Endothelial cell of umbilical vein (primary cell): Measurements from ENCODE around the gene PLCD1. TPM values are rescaled to one million over a fixed set of nuclear protein-coding genes. Genes with fewer than 3 reads are reported as not detected.

Source experiments
- BruUV-seq: library from RNA; stranded (reverse); fragments of 400-500 nt; replicated peaks from 2 replicates; lab custom pipeline; 2021; lab: Mats Ljungman, UMichigan
- CTCF ChIA-PET: fragments of 300-600, 350-600 bp; sonication (Branson Sonifier 250); formaldehyde crosslinking; loops from one replicate; lab custom pipeline; 2021; ENCODE audit warnings: antibody characterized with exemption, inconsistent platforms; lab: Charles Lee
- POLR2A ChIA-PET: fragments of 300-600, 350-600 bp; sonication (Branson Sonifier 250); formaldehyde crosslinking; loops from one replicate; lab custom pipeline; 2021; ENCODE audit warnings: antibody characterized with exemption, inconsistent platforms; lab: Charles Lee
- DNase-seq: peaks from one replicate; pipeline ENCODE4 v3.0.0-alpha.2; 2011; ENCODE audit warnings: low read depth, low spot score
- FAIRE-seq: peaks from 2 replicates; lab custom pipeline; 2011; peaks lifted over from hg19 to GRCh38; lab: Jason Lieb, UNC
- H2AFZ ChIP-seq: 2 replicates; pipeline ENCODE4 v1.6.0; 2012; ENCODE audit warnings: low read depth, low read length, control low read depth, inconsistent platforms
- H3K27ac ChIP-seq: 2 replicates; pipeline ENCODE4 v1.5.1; 2011; ENCODE audit warnings: low read depth, mild to moderate bottlenecking, control low read depth, low read length, moderate library complexity; ENCODE audit not compliant: insufficient read depth
- H3K27me3 ChIP-seq, 2 experiments: 2 replicates each; pipeline versions ENCODE4 v1.6.0 to v1.6.1; 2011; ENCODE audit warnings: low read length in 2 of 2, mixed read lengths in 1 of 2; ENCODE audit not compliant: control insufficient read depth in 2 of 2, insufficient read depth in 2 of 2
- H3K36me3 ChIP-seq, 2 experiments: 2 replicates in 1 of 2; 3 replicates in 1 of 2; pipeline ENCODE4 v1.5.1; 2011; ENCODE audit warnings: low read length in 2 of 2, mild to moderate bottlenecking in 1 of 2, moderate library complexity in 1 of 2; ENCODE audit not compliant: control insufficient read depth in 2 of 2, insufficient read depth in 2 of 2; ENCODE audit errors: extremely low read depth in 1 of 2
- H3K4me1 ChIP-seq: 3 replicates; pipeline ENCODE4 v1.5.1; 2011; ENCODE audit warnings: mild to moderate bottlenecking, low read length; ENCODE audit not compliant: control insufficient read depth, insufficient read depth; ENCODE audit errors: extremely low read depth
- H3K4me2 ChIP-seq: 2 replicates; pipeline ENCODE4 v1.6.1; 2011; ENCODE audit warnings: low read length, control low read depth, mixed read lengths; ENCODE audit not compliant: insufficient read depth
- H3K4me3 ChIP-seq, 3 experiments: fragments of 200-600 bp in 1 of 3; sonication (generic), shearing (Covaris generic) in 1 of 3; replicated peaks in 1 of 3; 2 replicates each; pipeline ENCODE4 v1.5.1; 2011 to 2016; ENCODE audit warnings: control low read depth in 3 of 3, low read length in 3 of 3, mild to moderate bottlenecking in 2 of 3, inconsistent platforms in 1 of 3, low read depth in 1 of 3, moderate library complexity in 1 of 3; ENCODE audit not compliant: insufficient read depth in 1 of 3
- H3K79me2 ChIP-seq: 2 replicates; pipeline ENCODE4 v1.6.0; 2012; ENCODE audit warnings: low read length, inconsistent platforms; ENCODE audit not compliant: control insufficient read depth, insufficient read depth
- H3K9ac ChIP-seq: replicated peaks from 2 replicates; pipeline ENCODE3; 2011; ENCODE audit warnings: low read length, control low read depth; ENCODE audit not compliant: insufficient read depth; ENCODE audit errors: extremely low read depth
- H3K9me1 ChIP-seq: replicated peaks from 3 replicates; pipeline ENCODE4 v1.6.0; 2011; ENCODE audit warnings: mild to moderate bottlenecking, low read length; ENCODE audit not compliant: control insufficient read depth, insufficient read depth; ENCODE audit errors: extremely low read depth
- H3K9me3 ChIP-seq: replicated peaks from 2 replicates; pipeline ENCODE4 v1.5.1; 2012; ENCODE audit warnings: low read length, inconsistent platforms; ENCODE audit not compliant: control insufficient read depth, insufficient read depth
- H4K20me1 ChIP-seq: replicated peaks from 2 replicates; pipeline ENCODE3; 2011; ENCODE audit warnings: mild to moderate bottlenecking, low read length; ENCODE audit not compliant: control insufficient read depth, insufficient read depth; ENCODE audit errors: extremely low read depth
- CTCF ChIP-seq, 2 donors: IDR thresholded peaks; 1 replicate in 1 of 2; 2 replicates in 1 of 2; pipeline ENCODE4 v1.5.1; 2011; ENCODE audit warnings: low read length in 2 of 2, mild to moderate bottlenecking in 2 of 2, moderate library complexity in 2 of 2, control low read depth in 1 of 2, inconsistent platforms in 1 of 2, low read depth in 1 of 2; ENCODE audit not compliant: insufficient read depth in 1 of 2; ENCODE audit errors: extremely low read depth in 1 of 2
- EZH2 ChIP-seq: IDR thresholded peaks from 2 replicates; pipeline ENCODE4 v1.6.1; 2012; ENCODE audit warnings: borderline replicate concordance, low read depth, mild to moderate bottlenecking, moderate library complexity, low read length, inconsistent platforms; ENCODE audit not compliant: severe bottlenecking
- FOS ChIP-seq: IDR thresholded peaks from 2 replicates; pipeline ENCODE4 v1.6.1; 2011; ENCODE audit warnings: mild to moderate bottlenecking, low read length, moderate library complexity, borderline replicate concordance; ENCODE audit not compliant: insufficient read depth
- GATA2 ChIP-seq: IDR thresholded peaks from 2 replicates; pipeline ENCODE4 v1.7.0; 2011; ENCODE audit warnings: low read depth, mild to moderate bottlenecking, moderate library complexity, mixed read lengths, low read length; ENCODE audit not compliant: insufficient read length, insufficient read depth
- JUN ChIP-seq: IDR thresholded peaks from 2 replicates; pipeline ENCODE4 v1.6.1; 2011; ENCODE audit warnings: borderline replicate concordance, low read depth; ENCODE audit not compliant: insufficient read length, insufficient read depth
- MAX ChIP-seq: IDR thresholded peaks from 2 replicates; pipeline ENCODE4 v1.6.1; 2011; ENCODE audit not compliant: insufficient read depth, insufficient read length
- MYC ChIP-seq: IDR thresholded peaks from one replicate; pipeline ENCODE4 v1.6.1; 2011; ENCODE audit warnings: mild to moderate bottlenecking, low read depth, low read length
- POLR2A ChIP-seq: IDR thresholded peaks from 2 replicates; pipeline ENCODE4 v1.6.1; 2012; ENCODE audit warnings: low read depth, mild to moderate bottlenecking, control low read depth, low read length
- POLR2AphosphoS5 ChIP-seq: IDR thresholded peaks from 2 replicates; pipeline ENCODE4 v1.6.1; 2012; ENCODE audit warnings: low read depth, mild to moderate bottlenecking, control low read depth, low read length, moderate library complexity; ENCODE audit not compliant: insufficient read depth
- dilution Hi-C: fragments of 300-500 bp; cut with MboI; formaldehyde crosslinking; loops from one replicate; pipeline ENCODE4 v1.15.0; 2019; ENCODE audit warnings: low sequenced_read_pairs; ENCODE audit not compliant: extremely low pct_ligation_motif_present
- intact Hi-C: fragments of 100-400 bp; cut with micrococcal nuclease; formaldehyde crosslinking; loops from one replicate; pipeline ENCODE4 v1.10.0; 2022
- polyA plus RNA-seq, 4 experiments: library from polyadenylated mRNA; depleted of rRNA in 3 of 4; stranded (reverse) in 3 of 4; unstranded in 1 of 4; fragments of >200 nt; gene quantifications; 2 replicates each; pipeline versions ENCODE4 v1.2.1 to v1.2.3, GENCODE V29; 2011 to 2012; ENCODE audit warnings: missing spikeins in 1 of 4
- total RNA-seq: library from RNA; stranded (reverse); gene quantifications from 2 replicates; pipeline ENCODE4 v1.2.3, GENCODE V29; 2021

PLCD1 gene
- total and polyA plus RNA-seq, 2 donors (not counting 3 experiments of a cell fraction or from before 2014, with no cell fraction given): 12.6 to 15.3 TPM

- H3K4me3 ChIP-seq: no peak overlapping the region
- dilution Hi-C loops: no loop called here
- H3K4me2 ChIP-seq: no peak overlapping the region
- TF ChIP-seq GATA2 (no peak), EZH2 (no peak), MAX (no peak), JUN (no peak), POLR2A (no peak), FOS (no peak), MYC (no peak), POLR2AphosphoS5 (no peak), CTCF (IDR thresholded peaks at IDR 0.05; ENCODE audit: extremely low read depth in 1 of 2, insufficient read depth in 1 of 2, low read depth in 1 of 2, low read length in 2 of 2) (no peak)
- no peak overlapping the region for H3K9ac ChIP-seq
- no TSS peak for BruUV-seq
- no peaks in the 10 kb centered on the region for H3K27me3 ChIP-seq
- CTCF ChIA-PET: interaction anchor here (1.3 to 3.6 kb wide), 3 partner anchors 26 to 146 kb away, joined by 5 to 34 read pairs (median 18); no protein-coding TSS in a partner anchor
- peaks cover 4% of the 10 kb centered on the region for H3K4me1 ChIP-seq
- DNase-seq: no peak
- no peaks in the 10 kb centered on the region for H3K9me1 ChIP-seq
- H3K27ac ChIP-seq: no peak overlapping the region
- no peak overlapping the region for H2AFZ ChIP-seq
- no peaks in the 10 kb centered on the region for H4K20me1 ChIP-seq
- intact Hi-C loops: no loop called here
- no peak for FAIRE-seq
- H3K79me2 ChIP-seq: no peaks in the 10 kb centered on the region
- peaks cover 0 to 6% of the 10 kb centered on the region in 2 experiments for H3K36me3 ChIP-seq
- POLR2A ChIA-PET: no interaction called here
- no peaks in the 10 kb centered on the region for H3K9me3 ChIP-seq
These were observed 29.1 kb downstream of the PLCD1 start for GRCh38 chr3:38000242-38000916.
